Brain pericyte (primary cell): ENCODE data around the gene ITGA2B.
"Not testable (repeated sequence)": the region's sequence is repeated elsewhere in the genome, so short reads cannot be mapped to it uniquely, and the experiment has no call there.

Experiments used
- DNase-seq: peaks from one replicate; pipeline ENCODE4 v3.0.0-alpha.2; 2012; ENCODE audit warnings: low read depth, low spot score

ITGA2B gene

DNA sequence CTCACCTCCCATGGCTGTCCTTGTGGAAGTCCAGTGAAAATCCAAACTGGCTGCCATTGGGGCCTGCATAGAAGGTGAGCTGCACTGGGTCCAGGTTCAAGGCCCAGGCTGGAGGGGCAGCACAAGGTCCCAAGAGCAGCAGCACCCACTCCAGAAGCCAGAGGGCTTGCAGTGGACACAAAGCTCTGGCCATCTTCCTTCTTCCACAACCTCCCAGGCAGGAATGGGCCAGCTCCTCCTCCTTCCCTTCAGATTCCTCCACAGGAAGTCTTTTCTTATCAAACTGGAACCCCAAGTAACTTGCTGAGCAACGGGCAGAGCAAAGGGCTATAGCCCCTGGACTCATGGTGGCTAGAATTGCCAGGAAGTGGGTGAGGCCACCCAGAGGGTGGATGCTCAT is at the start of gene ITGA2B:
TSS of gene ITGA2B (minus strand) at position 369 of the 400 bp plus-strand sequence. CDS start at position 193, 176 bp downstream.
- no peak for DNase-seq

DNA sequence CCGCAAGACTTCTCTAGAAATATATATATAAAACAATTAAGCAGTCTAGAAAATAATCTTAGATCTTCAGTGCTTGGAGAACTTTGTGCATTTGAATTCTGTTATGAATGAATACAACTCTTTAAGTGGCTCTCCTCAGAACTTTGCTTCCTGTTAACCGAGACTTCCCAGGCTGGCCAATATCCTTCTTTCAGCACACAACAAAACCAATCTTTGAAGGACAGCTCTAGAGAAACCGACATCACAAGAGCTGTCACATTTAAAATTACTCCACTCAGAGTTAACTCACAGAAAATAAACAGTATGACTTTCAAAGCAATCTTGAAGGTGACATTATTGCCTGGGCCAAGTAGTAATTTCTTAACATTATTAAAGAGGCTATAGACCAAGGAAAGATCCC is 49.7 kb upstream of the ITGA2B start:
- no peak for DNase-seq

DNA sequence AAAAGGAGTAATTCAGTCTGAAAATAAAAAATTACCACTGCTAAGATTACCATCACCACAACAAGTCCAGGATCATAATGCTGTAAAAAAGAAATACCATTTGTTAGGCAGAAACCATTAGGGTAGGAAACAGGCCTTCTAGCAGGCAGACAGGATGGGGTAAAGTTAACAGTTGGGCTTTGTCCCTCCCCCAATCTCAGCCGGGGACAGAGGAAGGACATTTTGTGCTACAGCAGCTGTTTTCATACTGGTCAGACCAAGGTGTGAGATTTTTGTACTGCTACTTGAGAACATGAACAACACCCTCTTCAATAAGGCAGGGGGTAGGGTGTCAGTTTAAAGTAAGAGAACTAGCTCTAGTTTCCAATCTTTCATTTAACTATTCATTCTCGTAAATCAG is 49.2 kb upstream of the ITGA2B start:
- no peak for DNase-seq

DNA sequence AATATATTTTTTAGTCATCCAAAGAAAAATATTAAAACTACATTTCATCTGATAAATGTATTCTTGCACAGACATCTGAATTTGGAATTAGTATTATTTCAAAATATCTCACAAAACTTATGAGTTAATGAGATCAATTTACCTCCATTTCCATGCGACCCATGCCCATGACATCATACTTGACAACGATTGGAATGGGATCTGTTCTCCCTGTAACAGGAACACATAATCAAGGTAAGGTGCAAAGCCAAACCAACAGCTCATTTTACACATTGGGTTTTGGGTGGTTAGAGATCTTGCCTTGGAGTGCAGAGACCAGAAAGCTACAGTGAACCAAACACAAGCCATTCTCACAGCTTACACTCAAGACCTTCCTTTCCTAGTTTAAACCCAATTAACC is 46.9 kb upstream of the ITGA2B start:
- DNase-seq, result no peak

DNA sequence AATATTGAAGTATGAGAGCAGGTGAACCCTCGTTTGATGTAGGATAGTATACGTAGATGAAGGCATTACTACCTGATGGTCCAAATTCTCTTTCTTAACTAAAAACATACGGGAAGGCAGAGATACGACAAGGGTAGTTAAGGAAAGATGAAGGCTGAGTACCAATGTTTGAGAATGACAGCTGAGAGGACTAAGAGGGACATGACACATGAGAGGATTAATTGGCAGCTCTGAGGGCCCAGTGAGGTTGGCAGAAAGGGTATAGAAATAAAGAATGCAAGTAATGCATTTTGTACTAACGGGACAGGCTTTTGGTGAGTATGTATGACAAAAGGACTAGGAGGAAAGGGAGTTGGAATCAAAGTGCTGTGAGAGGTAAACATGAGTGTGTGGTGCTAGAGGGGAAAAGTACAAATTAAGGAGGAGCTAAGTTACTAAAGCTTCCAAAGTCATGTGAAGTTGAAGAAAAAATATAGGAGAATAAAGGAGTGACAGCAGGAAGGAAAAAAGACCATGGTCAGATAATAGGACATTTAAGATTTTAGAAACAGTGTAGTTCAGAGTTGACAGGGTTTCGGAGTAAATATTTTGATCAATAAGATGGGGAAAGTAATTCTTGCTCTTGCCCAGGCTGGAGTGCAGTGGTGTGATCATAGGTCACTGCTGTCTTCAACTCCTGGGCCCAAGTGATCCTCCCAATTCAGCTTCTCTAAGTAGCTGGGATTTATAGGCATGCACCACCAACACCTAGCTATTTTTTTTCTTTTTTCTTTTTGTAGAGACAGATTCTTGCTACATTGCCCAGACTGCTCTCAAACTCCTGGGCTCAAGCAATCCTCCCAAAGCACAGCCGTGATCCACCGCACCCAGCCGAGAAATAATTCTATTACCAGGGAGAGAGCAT is 43.1 kb upstream of the ITGA2B start:
- no peak for DNase-seq

DNA sequence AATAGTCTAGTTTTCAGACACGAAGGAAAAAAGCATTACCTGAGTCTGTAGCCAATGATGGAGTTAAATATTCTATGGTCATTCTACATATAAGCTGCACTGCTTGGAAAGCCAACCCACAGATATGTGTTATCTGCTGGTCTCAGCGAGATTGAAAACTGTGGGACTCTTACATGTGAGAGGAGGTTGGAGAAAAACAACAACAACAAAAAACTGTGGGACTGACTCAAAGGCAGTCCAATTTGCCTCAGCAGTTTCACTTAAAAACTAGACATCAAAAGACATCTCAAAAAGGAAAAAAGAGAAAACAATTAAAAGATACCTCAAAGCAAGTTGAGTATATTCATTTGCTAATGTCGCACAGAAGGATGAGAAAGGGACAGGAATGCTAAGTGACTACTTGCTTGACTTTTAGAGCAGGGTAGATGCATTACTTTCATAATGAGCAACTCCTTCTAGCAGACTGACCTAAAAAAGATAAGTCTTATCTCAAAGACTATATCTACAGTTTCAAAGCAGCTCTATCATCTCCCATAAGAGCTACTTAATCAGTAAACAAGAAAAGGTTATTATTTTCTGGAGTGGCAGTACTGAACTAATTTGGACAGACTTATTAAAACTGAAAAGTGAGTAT is 35.5 kb upstream of the ITGA2B start:
- no peak for DNase-seq

DNA sequence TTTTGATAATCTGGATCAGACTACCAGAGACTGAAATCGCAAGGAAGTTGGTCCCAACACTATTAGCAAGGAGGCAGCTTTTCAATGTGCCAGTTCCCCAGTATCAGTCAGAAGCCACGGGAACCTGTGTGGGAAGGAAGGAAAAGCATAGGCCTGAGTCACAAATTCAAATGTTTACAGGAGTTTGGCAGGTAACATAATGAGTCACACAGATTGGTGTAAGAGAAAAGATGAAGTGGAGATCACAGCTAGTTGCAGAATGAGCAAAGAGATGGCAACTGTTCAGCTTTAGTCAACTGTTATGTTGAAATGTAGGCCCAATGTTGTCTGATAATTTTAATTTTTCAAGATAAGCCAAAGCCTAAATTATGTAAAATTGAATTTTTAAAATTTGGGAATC is 28.1 kb upstream of the ITGA2B start:
- no peak for DNase-seq

DNA sequence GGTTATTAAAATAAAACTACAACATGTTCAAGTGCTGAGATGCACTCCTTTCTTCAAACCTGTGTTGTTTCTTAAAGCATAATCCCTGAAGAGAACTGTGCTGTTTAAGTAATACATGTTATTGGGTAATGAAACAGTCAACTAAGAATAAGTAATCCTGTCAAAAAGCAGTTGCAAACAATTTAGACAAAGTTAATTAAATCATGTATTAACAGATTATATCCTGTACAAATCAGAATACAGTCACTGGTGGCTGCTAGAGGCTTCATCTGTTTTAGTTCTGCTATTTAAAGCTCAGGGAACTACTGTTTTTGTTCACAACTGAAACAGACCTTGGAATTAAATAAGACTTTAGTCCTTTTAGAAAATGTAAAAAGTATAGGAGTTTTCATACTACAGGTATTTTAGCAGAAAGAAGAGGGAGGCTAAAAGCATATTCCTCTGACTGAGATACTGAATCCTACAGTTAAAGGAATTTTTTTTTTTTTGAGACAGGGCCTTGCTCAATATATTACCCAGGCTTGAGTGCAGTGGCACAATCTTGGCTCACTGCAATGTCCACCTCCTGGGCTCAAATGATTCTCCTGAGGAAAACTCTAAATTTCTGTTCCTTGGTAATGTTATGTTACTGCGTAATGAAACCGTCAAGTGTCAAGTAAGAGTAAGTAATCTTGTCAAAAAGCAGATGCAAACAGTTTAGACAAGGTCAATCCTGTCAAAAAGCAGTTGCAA is 27.3 kb upstream of the ITGA2B start:
- DNase-seq, result no peak

DNA sequence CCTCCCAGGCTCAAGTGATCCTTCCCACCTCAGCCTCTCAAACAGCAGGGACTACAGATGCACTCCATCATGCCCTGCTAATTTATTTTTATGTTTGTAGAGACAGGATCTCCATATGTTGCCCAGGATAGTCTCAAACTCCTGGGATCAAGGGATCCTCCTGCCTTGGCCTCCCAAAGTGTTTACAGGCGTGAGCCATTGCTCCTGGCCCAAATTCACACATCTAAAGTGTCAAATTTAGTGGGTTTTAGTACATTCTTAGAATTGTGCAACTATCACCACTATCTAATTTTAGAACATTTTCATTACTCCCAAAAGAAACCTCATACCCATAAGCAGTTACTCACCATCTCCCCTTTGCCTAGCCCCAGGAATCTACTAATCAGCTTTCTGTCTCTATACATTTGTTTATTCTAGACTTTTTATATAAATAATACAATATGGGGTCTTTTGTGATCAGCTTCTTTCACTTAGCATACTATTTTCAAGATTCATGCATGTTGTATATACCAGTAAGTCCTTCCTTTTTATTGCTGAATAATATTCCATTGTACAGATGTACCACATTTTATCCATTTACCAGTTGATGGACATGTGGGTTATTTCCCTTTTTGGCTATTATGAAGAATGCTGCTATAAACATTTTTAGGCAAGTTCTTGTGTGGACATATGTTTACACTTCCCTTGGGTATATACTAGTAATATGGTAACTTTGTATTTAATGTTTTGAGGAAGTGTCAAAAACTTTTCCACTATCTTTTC is 25.1 kb upstream of the ITGA2B start:
- no peak for DNase-seq

DNA sequence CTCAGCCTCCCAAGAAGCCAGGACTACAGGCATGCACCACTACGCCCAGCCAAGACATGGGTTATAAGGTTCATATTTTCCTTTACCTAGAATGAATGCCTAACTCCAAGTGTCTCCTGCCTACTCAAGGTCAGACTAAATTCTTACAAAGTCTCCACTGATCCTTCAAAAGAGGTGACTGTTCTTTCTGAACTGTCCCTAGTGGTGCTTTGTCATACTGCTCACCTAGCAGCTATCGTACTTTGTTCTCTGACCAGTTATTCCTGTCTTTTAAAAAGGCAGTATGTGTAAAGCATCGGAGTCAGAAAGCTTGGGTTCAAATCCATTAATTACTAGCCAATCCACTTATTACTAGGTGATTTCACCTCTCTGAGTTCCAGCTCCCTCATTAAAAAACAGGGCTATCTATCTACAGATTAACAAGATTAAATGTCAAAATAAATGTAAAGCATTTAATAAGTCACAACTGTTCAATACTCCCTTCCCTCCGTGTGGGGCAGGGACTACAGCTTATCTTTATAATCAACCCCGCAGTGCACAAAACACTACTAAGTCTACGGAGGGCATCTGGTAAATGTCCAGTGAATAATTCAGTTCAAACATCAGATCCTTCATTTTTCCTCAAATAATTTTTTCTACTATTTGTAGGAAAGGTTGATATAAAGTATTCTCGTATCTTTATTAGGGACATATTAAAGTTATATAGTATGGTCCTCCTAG is 20.0 kb upstream of the ITGA2B start:
- DNase-seq, result no peak

DNA sequence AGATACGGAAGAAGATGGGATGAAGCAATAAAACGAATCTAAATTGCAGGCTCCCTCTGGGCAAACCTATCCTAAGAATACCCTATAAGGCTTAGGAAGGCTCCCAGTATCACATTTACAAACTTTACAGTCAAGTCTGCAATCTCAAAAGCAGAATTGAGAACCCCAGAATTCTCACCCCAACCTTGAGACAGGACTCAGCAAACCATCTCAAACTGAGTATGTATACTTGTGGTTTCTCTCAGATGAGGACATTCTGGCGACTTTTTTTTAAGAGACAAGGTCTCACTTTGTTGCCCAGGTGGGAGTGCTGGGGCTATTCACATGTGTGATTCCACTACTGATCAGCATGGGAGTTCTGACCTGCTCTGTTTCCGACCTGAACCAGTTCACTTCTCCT is 19.3 kb upstream of the ITGA2B start:
- no peak for DNase-seq

DNA sequence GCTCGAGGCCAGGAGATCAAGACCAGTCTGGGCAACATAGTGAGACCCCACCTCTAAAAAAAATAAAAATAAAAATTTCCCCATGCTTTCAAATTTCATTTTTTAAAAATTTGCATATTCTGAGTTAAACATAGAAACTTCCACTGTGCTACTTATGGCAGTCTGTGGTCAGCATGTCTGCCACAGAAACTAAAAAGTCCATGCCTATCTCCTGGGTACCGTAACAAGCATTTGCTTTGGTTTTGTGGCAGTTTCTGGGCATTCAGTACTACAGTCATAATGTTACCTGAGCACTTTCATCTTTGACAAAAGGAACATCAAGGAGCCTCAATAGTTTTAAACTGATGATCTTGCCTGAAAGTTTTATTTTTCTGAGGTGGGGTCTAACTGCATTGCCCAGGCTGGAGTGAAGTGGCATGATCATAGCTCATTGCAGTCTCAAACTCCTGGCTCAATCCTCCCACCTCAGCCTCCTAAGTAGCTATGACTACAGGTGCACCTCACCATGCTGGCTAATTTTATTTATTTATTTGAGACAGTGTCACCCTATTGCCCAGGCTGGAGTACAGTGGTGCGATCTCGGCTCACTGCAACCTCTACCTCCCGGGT is 13.2 kb upstream of the ITGA2B start:
- DNase-seq, result no peak

DNA sequence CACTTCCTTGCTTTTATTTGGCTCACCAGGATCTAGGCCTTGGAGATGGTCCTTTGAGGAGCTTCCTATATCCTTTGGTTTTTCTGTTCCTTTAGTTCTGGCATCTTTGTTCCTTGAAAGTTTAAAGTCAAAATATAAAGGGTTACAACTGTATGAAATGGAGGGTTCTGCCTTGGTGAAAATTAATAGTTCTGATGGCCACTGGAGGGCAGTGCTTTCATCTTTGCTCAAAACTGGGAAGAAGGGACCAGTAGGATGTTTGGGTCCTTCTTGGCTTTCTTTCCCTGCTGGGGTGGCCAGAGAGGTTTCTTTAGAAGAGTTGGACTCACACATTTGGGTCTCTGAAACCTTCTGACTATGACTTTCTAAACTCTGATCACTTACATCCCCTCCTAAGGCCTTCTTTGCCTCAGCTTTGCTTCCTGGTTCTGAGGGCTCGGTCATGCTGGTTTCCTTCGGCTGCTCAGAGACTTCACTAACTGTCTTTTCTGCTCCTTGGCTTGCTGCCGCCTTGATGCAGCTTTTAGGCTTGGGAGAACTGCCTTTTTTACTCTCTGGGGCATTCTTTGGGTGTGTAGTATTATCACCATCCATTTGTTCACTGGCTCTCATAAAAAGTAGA is 10.9 kb upstream of the ITGA2B start:
- no peak for DNase-seq

DNA sequence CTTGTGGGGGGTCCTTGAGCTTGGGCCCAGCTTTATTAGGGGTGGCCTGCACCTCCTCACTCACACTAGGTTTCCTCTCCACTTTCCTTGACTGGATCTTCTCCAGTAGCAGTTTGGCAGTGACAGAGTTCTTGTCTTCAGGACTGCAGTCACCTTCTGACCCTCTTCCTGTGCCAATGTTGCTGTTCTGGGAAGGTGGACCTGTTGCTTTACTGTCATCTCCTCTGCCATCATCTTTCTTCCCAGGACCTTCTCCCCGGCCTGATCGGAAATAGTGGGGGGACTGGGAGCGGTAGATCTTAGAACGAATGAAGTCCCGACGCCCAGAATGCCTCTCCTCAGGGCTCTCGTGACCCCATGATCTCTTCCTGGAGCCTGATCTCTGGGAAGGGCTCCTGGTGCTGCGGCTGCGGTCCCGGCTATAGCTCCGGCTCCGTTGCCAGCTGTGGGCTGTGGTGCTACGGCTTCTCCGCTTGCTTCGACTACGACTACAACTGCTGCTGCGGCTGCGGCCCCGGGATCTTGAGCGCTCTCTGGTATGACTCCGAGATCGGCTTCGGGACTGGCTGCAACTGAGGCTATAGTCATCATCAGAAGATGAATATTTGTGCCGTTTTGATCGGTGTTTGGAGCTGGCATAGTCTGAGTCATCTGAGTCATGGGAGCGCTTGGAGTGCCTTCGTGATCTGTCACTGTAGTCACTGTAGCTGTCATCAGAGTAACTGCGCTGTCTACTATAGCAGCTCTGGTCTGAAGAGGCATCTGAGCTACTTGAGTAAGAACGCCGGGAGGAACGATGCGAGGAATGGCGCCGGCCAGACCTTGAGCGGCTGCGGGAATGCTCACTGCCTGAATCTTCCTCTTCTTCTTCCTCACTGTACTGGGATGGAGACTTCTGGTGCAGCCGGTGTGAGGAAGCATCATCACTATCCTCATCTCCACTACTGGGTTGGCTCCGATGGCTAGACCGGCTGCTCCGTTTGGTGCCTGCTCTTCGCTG is 9.5 kb upstream of the ITGA2B start:
- DNase-seq, result no peak

DNA sequence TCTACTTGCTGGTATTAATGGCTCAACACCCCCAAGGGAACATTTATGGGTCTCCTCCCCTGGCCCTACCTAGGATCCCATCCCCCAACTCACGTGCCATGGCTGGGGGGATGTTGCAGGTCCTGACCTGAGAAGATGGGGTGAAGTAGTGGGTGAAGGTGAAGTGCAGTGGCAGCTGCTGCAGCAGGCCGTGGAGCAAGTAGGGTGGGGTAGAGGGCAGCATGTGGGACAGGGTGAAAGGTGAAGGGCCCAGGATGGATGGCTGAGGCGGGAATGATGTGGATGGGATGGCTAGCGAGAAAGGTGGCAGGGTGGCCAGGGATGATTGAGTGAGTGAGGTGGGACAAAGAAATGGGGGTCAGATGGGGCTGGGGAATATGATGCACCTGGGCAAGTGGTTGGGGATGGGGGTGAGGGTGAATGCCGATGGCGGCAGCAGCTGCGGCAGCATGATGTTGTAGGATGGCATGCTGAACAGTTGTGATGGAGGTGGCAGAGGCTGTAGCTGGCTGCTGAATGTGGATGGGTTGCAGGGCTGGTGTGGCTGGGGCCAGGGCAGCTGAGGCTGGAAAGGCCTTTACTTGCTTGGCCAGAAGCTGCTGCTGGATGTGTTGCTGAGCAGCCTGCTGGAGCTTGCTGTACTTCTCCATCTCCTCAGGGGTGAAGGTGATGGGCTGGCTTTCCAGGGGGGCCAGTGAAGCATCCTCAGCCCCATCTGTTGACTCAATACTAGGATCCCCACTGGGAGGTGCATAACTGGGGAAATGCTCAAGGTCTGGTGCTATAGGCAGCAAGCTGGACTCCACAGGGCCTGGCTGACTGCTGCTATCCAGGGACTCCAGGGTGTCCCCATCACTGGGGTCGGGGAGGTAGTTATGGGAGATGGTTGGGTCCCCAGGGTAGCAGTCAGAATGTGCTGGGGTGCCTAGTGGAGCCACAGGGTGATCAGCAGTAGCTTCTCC is 8.3 kb upstream of the ITGA2B start:
- no peak for DNase-seq

DNA sequence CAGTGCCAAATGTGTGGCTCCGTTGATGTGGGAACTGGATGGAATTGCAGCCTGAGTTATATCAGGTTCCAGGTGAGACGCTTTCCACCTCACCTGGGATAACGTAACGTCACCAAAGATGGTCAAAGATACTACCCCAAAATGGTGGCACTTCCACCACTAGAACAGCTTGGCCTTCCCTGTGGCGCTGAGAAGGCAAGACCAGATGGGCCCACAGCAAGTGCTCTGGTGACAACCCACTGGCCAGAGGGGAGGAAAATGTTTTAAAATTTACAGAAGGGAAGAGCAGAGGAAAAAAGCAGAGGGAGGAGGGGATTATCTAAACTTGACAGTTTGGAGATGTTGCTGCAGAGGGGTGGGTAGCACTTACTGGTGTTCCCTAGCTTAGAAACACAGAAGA is 7.5 kb upstream of the ITGA2B start:
- DNase-seq, result no peak

DNA sequence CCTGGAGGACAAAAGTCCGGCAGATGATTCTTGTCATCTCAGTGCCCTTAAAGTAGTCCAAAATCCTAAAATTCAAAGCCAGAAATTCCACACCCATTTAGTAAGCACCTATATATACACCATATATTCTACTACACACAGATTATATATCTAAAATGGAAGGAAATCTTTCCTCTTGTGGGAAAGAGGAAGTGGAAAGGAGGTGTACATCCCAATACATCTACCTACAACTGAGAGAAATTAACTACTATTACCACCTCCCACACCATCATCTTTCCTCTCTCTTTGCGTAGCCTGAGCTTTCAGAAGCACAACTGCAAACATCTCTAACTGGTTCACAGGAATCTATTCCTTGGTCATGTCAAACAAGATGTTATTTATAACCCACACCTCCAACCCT is 5.4 kb upstream of the ITGA2B start:
- no peak for DNase-seq

DNA sequence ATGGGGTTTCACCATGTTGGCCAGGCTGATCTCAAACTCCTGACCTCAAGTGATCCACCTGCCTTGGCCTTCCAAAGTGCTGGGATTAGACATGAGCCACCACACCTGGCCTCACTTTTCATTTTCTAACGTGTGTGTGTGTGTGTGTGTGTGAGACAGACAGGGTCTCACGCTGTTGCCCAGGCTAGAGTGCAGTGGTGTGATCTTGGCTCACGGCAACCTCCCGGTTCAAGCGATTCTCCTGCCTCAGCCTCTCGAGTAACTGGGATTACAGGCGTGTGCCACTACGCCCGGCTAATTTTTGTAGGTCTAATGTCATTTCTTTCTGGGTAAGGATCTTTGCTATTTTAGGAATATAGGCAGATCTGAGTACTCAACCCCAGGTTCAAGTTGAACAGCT is 4.7 kb upstream of the ITGA2B start:
- DNase-seq, result not testable (repeated sequence)
